Ovary (tissue), 9 donors: ENCODE measurements around the gene GPD2. TPM values are rescaled to one million over a fixed set of nuclear protein-coding genes. Genes with fewer than 3 reads are reported as not detected.
A peak's percentile ranks its signal among the peaks of the same experiment; 100 is the strongest.

Experiments
- DNase-seq, 5 donors: peaks; one replicate each; pipeline ENCODE4 v3.0.0-alpha.2; 2019 to 2020
- H3K27ac ChIP-seq, 2 donors: fragments of 200-600 bp; one replicate each; pipeline versions ENCODE4 v1.5.1 to v1.8.0; 2019 to 2022
- H3K27me3 ChIP-seq: fragments of 200-600 bp; one replicate; pipeline ENCODE4 v1.8.0; 2022
- H3K36me3 ChIP-seq: fragments of 200-600 bp; sonication (generic); one replicate; pipeline ENCODE4 v1.5.1; 2019
- H3K4me1 ChIP-seq: one replicate; pipeline ENCODE4 v1.8.1; 2013; ENCODE audit warnings: mild to moderate bottlenecking, moderate library complexity; ENCODE audit not compliant: insufficient read depth
- H3K4me3 ChIP-seq: fragments of 200-600 bp; sonication (generic); one replicate; pipeline ENCODE4 v1.5.1; 2017
- H3K9me3 ChIP-seq, 2 donors: fragments of 200-600 bp in 1 of 2; sonication (generic) in 1 of 2; one replicate each; pipeline versions ENCODE4 v1.5.1 to v1.8.1; 2013 to 2019; ENCODE audit warnings: mild to moderate bottlenecking in 1 of 2, moderate library complexity in 1 of 2
- EP300 ChIP-seq: sonication (generic); formaldehyde crosslinking; IDR thresholded peaks from one replicate; pipeline ENCODE4 v1.6.1; 2017; ENCODE audit warnings: antibody characterized with exemption
- POLR2A ChIP-seq: fragments of 450-650 bp; IDR thresholded peaks from one replicate; pipeline ENCODE4 v1.6.1; 2017; ENCODE audit warnings: antibody characterized with exemption, mild to moderate bottlenecking, moderate library complexity
- WGBS, 3 donors: extraction: QIAGEN DNeasy Blood & Tissue Kit in 1 of 3; methylation state at CpG; one replicate each; pipeline versions ENCODE4 v1.1.5 to v1.1.7; 2013 to 2017; 5-methylcytosine and 5-hydroxymethylcytosine counted together
- intact Hi-C, 4 donors: fragments of 100-400 bp; cut with DNase I; formaldehyde crosslinking; loops; one replicate each; pipeline versions ENCODE4 v1.11.0 to v1.15.1; 2022 to 2023
- polyA plus RNA-seq, 2 donors: library from polyadenylated mRNA; stranded (reverse); fragments of 200-250 nt in 1 of 2; fragments of 350-450 nt in 1 of 2; fragmentation: Illumina TruSeq in 1 of 2; extraction: RNeasy Lipid Tissue Mini Kit (QIAGEN cat#74804) in 1 of 2; gene quantifications; one replicate each; pipeline ENCODE4 v1.2.3, GENCODE V29; 2013 to 2014
- total RNA-seq, 7 donors: library from RNA; depleted of rRNA in 2 of 7; stranded (reverse); fragments of >200 nt in 2 of 7; fragmentation: NEBNext Ultra II Directional in 3 of 7; extraction: Animal tissue kit (Norgen Biotek cat#: 25700) in 3 of 7; gene quantifications; one replicate each; pipeline versions ENCODE4 v1.1.0 to v1.2.4, GENCODE V29; 2016 to 2023
- TF ChIP-seq, protein P1 (sequence below), 3 donors: fragments of 450-650 bp in 2 of 3; fragments of 200-600 bp in 1 of 3; IDR thresholded peaks; one replicate each; pipeline versions ENCODE4 v1.5.1 to v1.8.0; 2016 to 2022; ENCODE audit warnings: antibody characterized with exemption in 3 of 3, mild to moderate bottlenecking in 1 of 3
- donor health status: DM: no; HTN: no; CAD: no; lungs with moderate emphysema.
- donor health status: DM: no; HTN: no; CAD: no.
- donor health status: Bipolar disorder and iron deficiency.
- donor health status: DM: yes; HTN: yes; CAD: no.
- donor health status: DM: no; HTN: no; CAD: no.
- donor health status: DM: yes; HTN: yes; CAD: no.

GPD2 gene
- total and polyA plus RNA-seq, 9 donors = 6.7 to 61.7 (median 24.5) TPM

DNA sequence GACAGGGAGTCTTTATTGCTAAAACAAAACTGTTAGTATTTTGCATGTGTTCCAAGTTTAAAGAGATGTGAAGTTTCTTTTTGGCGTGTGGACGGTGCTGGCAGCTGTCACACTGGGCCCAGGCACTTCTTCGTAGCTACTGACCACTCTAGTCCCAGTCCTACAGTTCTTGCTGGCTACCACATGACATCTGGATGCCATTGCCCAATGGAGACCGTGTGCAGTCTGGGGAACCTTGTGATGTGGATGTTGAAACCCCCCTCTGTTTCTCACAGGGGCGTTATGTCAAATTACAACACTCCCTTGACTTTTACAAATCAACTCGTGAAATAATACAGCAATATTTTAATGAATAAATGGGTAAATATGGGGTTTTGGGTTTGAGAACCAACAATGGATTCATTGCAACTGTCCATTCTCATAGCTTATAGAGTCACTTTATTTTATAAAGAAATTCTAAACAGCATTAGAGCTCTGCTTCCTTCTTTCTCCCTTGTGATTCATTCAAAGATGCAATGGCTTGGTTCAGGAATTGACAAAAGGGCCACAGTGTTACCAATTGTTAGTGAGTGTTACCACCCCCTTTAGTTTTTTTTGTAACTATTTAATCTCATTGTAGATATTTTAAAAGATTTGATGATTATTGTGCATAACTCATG lies 1.2 kb downstream of the GPD2 start:
- H3K27ac ChIP-seq = no peak overlapping the region
- TF ChIP-seq POLR2A = no peak
- no peak for TF ChIP-seq EP300
- TF ChIP-seq, protein P1, sequence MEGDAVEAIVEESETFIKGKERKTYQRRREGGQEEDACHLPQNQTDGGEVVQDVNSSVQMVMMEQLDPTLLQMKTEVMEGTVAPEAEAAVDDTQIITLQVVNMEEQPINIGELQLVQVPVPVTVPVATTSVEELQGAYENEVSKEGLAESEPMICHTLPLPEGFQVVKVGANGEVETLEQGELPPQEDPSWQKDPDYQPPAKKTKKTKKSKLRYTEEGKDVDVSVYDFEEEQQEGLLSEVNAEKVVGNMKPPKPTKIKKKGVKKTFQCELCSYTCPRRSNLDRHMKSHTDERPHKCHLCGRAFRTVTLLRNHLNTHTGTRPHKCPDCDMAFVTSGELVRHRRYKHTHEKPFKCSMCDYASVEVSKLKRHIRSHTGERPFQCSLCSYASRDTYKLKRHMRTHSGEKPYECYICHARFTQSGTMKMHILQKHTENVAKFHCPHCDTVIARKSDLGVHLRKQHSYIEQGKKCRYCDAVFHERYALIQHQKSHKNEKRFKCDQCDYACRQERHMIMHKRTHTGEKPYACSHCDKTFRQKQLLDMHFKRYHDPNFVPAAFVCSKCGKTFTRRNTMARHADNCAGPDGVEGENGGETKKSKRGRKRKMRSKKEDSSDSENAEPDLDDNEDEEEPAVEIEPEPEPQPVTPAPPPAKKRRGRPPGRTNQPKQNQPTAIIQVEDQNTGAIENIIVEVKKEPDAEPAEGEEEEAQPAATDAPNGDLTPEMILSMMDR (IDR thresholded peaks at IDR 0.05) = no peak
- H3K4me3 ChIP-seq = no peak overlapping the region
- no peaks in the 10 kb centered on the region for H3K9me3 ChIP-seq
- peaks cover 7% of the 10 kb centered on the region for H3K4me1 ChIP-seq
- peak in 1 of 5 donors; percentile 47 for DNase-seq
- intact Hi-C loops = loop anchor here (5.0 to 10.0 kb wide), 4 partner anchors 35 to 105 kb away; partner anchors contain the start of gene NR4A2 (in 3 of the 4)
- no peaks in the 10 kb centered on the region for H3K36me3 ChIP-seq
- no peaks in the 10 kb centered on the region for H3K27me3 ChIP-seq
- WGBS, 3 donors = 19 to 46% (median 37%) methylated on average over 6 of the region's 6 CpGs

DNA sequence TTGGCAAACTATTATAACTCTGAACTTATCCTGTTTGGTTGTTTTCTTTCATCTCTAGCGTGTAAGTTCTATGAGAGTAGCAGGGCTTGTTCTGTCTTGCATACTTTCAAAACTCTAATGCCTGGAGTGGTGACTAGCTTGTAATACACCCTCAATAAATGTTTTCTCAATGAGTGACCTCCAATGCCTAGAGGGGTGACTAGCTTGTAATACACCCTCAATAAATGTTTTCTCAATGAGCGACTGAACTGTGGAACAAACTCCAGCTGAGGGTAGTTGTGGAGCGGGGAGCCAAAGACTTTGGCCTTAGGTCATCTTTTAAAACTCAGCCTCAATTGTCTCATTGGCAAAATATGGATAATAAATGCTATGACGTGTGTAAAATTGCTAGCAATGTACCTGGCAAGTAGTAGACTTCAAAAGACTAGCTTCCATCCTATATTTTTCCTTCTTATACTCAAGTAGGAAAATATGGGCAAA lies 1.8 kb downstream of the GPD2 start:
- Histone ChIP-seq H3K4me1 (peaks cover 7% of the 10 kb centered on the region), H3K4me3 (no peak overlapping the region), H3K9me3 (no peaks in the 10 kb centered on the region), H3K36me3 (no peaks in the 10 kb centered on the region), H3K27ac (no peak overlapping the region), H3K27me3 (no peaks in the 10 kb centered on the region)
- WGBS, 3 donors = 91 to 96% (median 95%) methylated on average over 4 of the region's 4 CpGs
- intact Hi-C loops = loop anchor here (5.0 to 10.0 kb wide), 4 partner anchors 36 to 106 kb away; partner anchors contain the start of gene NR4A2 (in 3 of the 4)
- TF ChIP-seq, protein P1 (IDR thresholded peaks at IDR 0.05) = no peak
- TF ChIP-seq EP300 = no peak
- DNase-seq = no peak

DNA sequence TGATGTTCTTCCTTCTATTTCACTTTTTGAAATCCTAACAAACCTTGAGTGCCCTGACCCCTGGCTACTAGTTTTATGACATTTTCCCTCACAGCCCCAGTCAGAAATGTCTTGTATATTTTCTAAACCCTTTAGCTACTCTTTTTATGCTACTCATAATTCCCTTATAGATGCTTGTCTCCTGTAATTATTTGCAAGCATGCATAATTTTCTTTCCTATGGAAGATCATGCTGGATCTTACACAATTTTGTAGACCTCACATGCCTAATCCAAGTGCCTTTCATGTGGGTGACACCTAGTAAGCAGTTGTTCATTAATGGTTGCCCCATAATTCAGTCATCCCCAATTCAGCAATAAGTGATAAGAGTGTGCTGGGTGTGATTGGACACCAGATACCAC lies 6.9 kb downstream of the GPD2 start:
- TF ChIP-seq EP300 = no peak
- TF ChIP-seq, protein P1 (IDR thresholded peaks at IDR 0.05) = no peak
- TF ChIP-seq POLR2A = no peak
- no peak overlapping the region for H3K27ac ChIP-seq
- H3K36me3 ChIP-seq = no peaks in the 10 kb centered on the region
- DNase-seq = no peak
- H3K9me3 ChIP-seq = no peaks in the 10 kb centered on the region
- no peak overlapping the region for H3K4me3 ChIP-seq
- no peaks in the 10 kb centered on the region for H3K4me1 ChIP-seq
- H3K27me3 ChIP-seq = no peaks in the 10 kb centered on the region
- intact Hi-C loops = no loop called here

DNA sequence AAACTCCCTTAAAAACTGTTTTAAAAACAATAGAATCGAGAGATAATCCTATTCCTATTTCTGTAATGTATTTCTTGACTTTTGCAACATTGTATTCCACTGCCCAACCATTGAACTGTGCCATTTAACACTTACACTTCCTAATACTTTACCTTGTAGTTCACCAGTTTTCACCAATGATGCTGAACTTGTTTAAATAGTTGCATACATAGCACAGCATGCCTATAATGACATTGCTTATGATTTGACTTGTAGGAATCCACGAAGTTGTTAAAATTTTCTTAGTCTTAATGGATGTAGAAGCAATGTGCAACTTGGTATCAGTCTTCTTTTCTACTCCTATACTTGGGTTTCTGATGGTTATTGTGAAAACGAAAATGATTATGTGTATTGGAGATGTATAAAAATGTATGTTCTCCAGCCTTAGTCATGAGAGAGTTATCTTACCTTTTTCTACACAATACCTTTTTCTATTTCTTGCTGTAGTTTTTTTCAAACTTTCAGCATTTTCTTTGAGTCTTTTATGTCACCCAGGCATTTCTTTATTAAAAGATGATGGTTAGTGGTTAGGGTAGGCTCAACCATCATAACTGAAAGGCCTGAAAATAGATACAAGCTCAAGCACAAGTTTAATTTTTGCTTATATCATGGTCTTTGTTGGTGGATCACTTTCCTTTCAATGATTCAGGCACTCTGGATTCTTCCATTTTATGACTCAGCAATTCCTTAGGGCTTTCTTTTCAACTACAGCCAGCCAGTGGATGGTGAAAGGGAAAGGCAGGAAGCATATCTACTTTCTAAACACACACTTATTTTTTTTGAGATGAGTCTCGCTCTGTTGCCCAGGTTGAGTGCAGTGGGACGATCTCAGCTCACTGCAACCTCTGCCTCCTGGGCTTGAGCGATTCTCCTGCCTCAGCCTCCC lies 9.4 kb downstream of the GPD2 start:
- no peak overlapping the region for H3K4me3 ChIP-seq
- TF ChIP-seq POLR2A = no peak
- H3K9me3 ChIP-seq = no peaks in the 10 kb centered on the region
- DNase-seq = no peak
- intact Hi-C loops = no loop called here
- H3K36me3 ChIP-seq = no peaks in the 10 kb centered on the region
- no peaks in the 10 kb centered on the region for H3K27me3 ChIP-seq
- H3K4me1 ChIP-seq = peaks cover 3% of the 10 kb centered on the region
- WGBS, 3 donors = 80 to 84% (median 84%) methylated on average over 6 of the region's 6 CpGs
- no peak overlapping the region for H3K27ac ChIP-seq
